ENCODE data around the gene TSSC4.

TSSC4 gene

DNA sequence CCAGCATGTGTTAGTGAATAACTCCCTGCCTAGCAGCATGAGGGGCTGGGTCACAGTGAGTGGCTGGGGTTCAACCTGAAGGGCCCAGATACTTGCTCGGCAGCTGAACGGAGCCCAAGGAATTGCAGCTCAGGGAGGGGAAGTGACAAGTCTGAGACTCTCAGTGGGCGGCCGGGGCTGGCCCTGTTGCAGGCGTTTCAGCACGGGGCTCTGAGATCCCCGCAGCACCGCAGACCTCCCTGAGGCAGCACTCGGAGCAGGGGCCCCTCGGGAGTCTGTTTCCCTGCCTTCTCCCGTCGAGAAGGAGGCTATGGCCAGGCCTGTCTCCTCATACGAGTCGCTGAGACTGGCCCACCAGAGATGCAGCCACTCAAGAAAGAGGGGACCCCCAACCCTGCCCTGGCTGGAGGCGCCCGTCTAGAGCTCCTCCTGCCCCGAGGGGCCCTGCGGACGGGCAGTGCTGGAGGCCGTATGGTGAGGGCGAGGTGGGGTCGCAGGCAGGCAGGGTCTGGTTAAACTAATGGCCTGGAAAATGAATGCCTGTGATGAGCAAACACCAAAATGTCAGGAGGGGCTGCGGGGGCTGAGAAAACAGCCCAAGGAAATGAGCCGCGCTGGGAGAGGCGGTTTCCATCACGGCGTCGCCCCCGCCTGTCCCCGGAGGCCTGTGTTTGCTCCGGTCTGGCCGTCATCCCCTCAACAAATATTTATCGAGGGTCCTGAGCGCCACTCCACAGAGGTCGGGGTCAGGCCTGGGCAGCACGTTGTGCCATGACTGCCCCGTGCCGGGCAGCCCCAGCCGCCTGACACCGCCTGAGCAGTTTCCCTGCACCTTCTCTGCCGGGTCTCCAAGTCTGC lies 9.3 kb downstream of the TSSC4 start:
- no peaks in the 10 kb centered on the region for H4K20me1 ChIP-seq (ENCODE audit: insufficient read depth, low read length)

DNA sequence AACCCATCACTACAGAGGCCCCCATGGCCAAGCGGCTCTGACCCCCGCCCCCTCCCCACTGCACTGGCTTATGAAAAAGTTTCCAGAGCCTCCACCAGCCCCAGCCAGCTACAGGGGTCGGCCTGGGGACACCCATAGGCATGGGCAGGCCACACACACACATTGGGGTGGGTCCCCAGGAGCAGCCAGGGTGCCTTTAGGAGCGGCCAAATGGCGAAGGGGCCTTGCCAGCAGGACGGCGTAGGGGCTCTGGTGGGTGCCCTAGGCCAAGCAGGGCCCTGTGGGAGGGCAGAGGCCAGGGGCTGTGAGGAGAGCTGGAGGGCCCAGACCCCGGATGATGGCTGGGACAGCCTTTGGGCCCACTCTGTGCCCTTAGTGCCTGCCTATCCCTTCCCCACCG lies 10.1 kb downstream of the TSSC4 start:
- no peak for TF ChIP-seq EZH2 (IDR thresholded peaks at IDR 0.05; ENCODE audit: borderline replicate concordance, low read length)
- TF ChIP-seq, protein P1, sequence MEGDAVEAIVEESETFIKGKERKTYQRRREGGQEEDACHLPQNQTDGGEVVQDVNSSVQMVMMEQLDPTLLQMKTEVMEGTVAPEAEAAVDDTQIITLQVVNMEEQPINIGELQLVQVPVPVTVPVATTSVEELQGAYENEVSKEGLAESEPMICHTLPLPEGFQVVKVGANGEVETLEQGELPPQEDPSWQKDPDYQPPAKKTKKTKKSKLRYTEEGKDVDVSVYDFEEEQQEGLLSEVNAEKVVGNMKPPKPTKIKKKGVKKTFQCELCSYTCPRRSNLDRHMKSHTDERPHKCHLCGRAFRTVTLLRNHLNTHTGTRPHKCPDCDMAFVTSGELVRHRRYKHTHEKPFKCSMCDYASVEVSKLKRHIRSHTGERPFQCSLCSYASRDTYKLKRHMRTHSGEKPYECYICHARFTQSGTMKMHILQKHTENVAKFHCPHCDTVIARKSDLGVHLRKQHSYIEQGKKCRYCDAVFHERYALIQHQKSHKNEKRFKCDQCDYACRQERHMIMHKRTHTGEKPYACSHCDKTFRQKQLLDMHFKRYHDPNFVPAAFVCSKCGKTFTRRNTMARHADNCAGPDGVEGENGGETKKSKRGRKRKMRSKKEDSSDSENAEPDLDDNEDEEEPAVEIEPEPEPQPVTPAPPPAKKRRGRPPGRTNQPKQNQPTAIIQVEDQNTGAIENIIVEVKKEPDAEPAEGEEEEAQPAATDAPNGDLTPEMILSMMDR (IDR thresholded peaks at IDR 0.05; ENCODE audit: low read length) = no peak
- Histone ChIP-seq H3K27ac (ENCODE audit: low read depth, low read length, poor library complexity, severe bottlenecking) (no peak overlapping the region), H3K4me2 (ENCODE audit: low read length) (no peak overlapping the region), H3K4me3 (ENCODE audit: low read depth, low read length, poor library complexity, severe bottlenecking) (no peak overlapping the region), H4K20me1 (ENCODE audit: insufficient read depth, low read length) (no peaks in the 10 kb centered on the region), H3K9ac (ENCODE audit: low read length) (no peak overlapping the region), H3K9me3 (ENCODE audit: low read length) (no peaks in the 10 kb centered on the region), H3K79me2 (ENCODE audit: insufficient read depth, low read length) (no peaks in the 10 kb centered on the region), H3K36me3 (ENCODE audit: insufficient read depth, low read length) (no peaks in the 10 kb centered on the region), H3K27me3 (ENCODE audit: insufficient read depth, low read length) (peaks cover 4% of the 10 kb centered on the region; the same call in 1 of the 2 replicates), H3K4me1 (ENCODE audit: insufficient read depth, low read length, severe bottlenecking) (no peaks in the 10 kb centered on the region), H3K9me2 (ENCODE audit: low read depth, low read length) (no peaks in the 10 kb centered on the region), H2AFZ (ENCODE audit: low read length) (no peak overlapping the region), H3F3A (ENCODE audit: insufficient read depth, low read length) (no peaks in the 10 kb centered on the region)

More for the DNA sequence above, 9.3 kb downstream of the TSSC4 start:
- H3K9ac ChIP-seq (ENCODE audit: low read length) = no peak overlapping the region
- H3K4me1 ChIP-seq (ENCODE audit: insufficient read depth, low read length, severe bottlenecking) = no peaks in the 10 kb centered on the region
- no peak overlapping the region for H2AFZ ChIP-seq (ENCODE audit: low read length)
- no peak overlapping the region for H3K4me2 ChIP-seq (ENCODE audit: low read length)
- no peak overlapping the region for H3K27ac ChIP-seq (ENCODE audit: low read depth, low read length, poor library complexity, severe bottlenecking)
- H3K9me3 ChIP-seq (ENCODE audit: low read length) = no peaks in the 10 kb centered on the region
- no peaks in the 10 kb centered on the region for H3F3A ChIP-seq (ENCODE audit: insufficient read depth, low read length)
- peaks cover 4% of the 10 kb centered on the region; the same call in 1 of the 2 replicates for H3K27me3 ChIP-seq (ENCODE audit: insufficient read depth, low read length)
- no peaks in the 10 kb centered on the region for H3K36me3 ChIP-seq (ENCODE audit: insufficient read depth, low read length)
- no peak overlapping the region for H3K4me3 ChIP-seq (ENCODE audit: low read depth, low read length, poor library complexity, severe bottlenecking)
- no peaks in the 10 kb centered on the region for H3K9me2 ChIP-seq (ENCODE audit: low read depth, low read length)
- no peaks in the 10 kb centered on the region for H3K79me2 ChIP-seq (ENCODE audit: insufficient read depth, low read length)
- TF ChIP-seq, protein P1 (IDR thresholded peaks at IDR 0.05; ENCODE audit: low read length) = no peak
- no peak for TF ChIP-seq EZH2 (IDR thresholded peaks at IDR 0.05; ENCODE audit: borderline replicate concordance, low read length)

DNA sequence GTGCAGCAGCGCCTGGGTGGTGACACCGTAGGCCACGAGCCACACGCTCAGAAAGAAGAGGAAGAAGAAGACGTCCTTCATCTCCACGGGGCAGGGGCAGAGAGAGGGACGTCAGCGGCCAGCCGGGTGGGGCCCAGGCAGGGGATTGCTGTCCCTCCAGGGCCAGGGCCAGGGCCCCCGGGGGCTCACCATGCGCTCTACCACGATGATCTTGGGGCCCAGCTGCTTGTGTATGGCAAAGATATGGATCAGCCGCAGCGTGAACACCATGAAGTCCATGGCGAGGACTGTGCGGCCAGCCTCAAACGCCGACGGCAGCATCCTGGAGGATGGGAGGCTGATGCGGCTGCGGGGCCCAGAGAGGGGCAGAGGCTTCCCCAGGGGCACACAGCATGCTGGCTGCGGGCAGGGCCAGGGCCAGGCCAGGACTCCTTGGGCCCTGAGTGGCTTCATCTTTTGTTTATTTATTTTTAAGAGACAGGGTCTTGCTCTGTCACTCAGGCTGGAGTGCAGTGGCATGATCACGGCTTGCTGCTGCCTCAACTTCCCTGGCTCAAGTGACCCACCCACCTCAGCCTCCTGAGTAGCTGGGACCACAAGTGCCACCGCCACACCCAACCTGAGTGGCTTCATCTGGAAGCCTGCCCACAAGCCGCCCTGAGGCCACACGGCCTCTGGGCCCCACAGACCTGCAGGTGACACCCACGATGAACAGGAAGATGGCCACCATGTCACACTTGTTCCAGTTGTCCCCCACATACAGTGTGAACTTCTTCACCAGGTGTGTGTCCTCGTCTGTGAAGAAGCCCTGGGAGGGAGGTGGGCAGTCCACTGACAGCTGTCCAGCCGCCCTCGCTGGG lies 11.1 kb downstream of the TSSC4 start:
- TF ChIP-seq EZH2 (IDR thresholded peaks at IDR 0.05; ENCODE audit: borderline replicate concordance, low read length) = no peak
- TF ChIP-seq, protein P1 (IDR thresholded peaks at IDR 0.05; ENCODE audit: low read length) = no peak
- H4K20me1 ChIP-seq (ENCODE audit: insufficient read depth, low read length) = no peaks in the 10 kb centered on the region
- H3K4me2 ChIP-seq (ENCODE audit: low read length) = no peak overlapping the region
- no peaks in the 10 kb centered on the region for H3K79me2 ChIP-seq (ENCODE audit: insufficient read depth, low read length)
- H3K9ac ChIP-seq (ENCODE audit: low read length) = no peak overlapping the region
- H3K4me3 ChIP-seq (ENCODE audit: low read depth, low read length, poor library complexity, severe bottlenecking) = no peak overlapping the region
- H3K9me2 ChIP-seq (ENCODE audit: low read depth, low read length) = no peaks in the 10 kb centered on the region
- no peak overlapping the region for H3K27ac ChIP-seq (ENCODE audit: low read depth, low read length, poor library complexity, severe bottlenecking)
- H2AFZ ChIP-seq (ENCODE audit: low read length) = no peak overlapping the region
- no peaks in the 10 kb centered on the region for H3F3A ChIP-seq (ENCODE audit: insufficient read depth, low read length)
- no peaks in the 10 kb centered on the region for H3K9me3 ChIP-seq (ENCODE audit: low read length)
- H3K27me3 ChIP-seq (ENCODE audit: insufficient read depth, low read length) = peaks cover 4% of the 10 kb centered on the region; the same call in 1 of the 2 replicates
- H3K4me1 ChIP-seq (ENCODE audit: insufficient read depth, low read length, severe bottlenecking) = no peaks in the 10 kb centered on the region
- H3K36me3 ChIP-seq (ENCODE audit: insufficient read depth, low read length) = no peaks in the 10 kb centered on the region
